PC-9 (cell line): ENCODE results near the gene CCDC91. TPM values are rescaled to one million over a fixed set of nuclear protein-coding genes. Genes with fewer than 3 reads are reported as not detected.

Experiments
- BruUV-seq: library from RNA; stranded (reverse); fragments of 400-500 nt; replicated peaks from 2 replicates; lab custom pipeline; 2021; lab: Mats Ljungman, UMichigan
- CTCF ChIA-PET: fragments of 300-600 bp; sonication (Branson Sonifier 250); formaldehyde crosslinking; loops from one replicate; lab custom pipeline; 2022; ENCODE audit warnings: antibody characterized with exemption; lab: Charles Lee
- POLR2A ChIA-PET: fragments of 300-600 bp; sonication (Branson Sonifier 250); formaldehyde crosslinking; loops from one replicate; lab custom pipeline; 2022; ENCODE audit warnings: antibody characterized with exemption; ENCODE audit not compliant: unreplicated experiment; lab: Charles Lee
- DNase-seq, 2 experiments: peaks; one replicate each; pipeline versions ENCODE4 v3.0.0 to v3.0.0-alpha.2; 2015 to 2022; ENCODE audit warnings: mixed read lengths in 1 of 2
- H2AFZ ChIP-seq: fragments of 200-600 bp; sonication (generic); 2 replicates; pipeline ENCODE4 v1.8.1; 2017; ENCODE audit warnings: antibody characterized with exemption
- H3F3A ChIP-seq: fragments of 200-600 bp; sonication (generic); 2 replicates; pipeline ENCODE4 v1.8.1; 2017; ENCODE audit warnings: antibody characterized with exemption, mild to moderate bottlenecking, low read depth; ENCODE audit not compliant: insufficient read depth
- H3K27ac ChIP-seq: fragments of 200-600 bp; sonication (generic); 2 replicates; pipeline ENCODE4 v1.6.1; 2016; ENCODE audit warnings: mixed run types
- H3K27me3 ChIP-seq: fragments of 200-600 bp; sonication (generic); 2 replicates; pipeline ENCODE4 v1.6.1; 2016; ENCODE audit warnings: low read depth, mixed run types; ENCODE audit not compliant: insufficient read depth
- H3K36me3 ChIP-seq: fragments of 200-600 bp; sonication (generic); 2 replicates; pipeline ENCODE4 v1.6.1; 2016; ENCODE audit warnings: low read depth, mixed run types
- H3K4me1 ChIP-seq: fragments of 200-600 bp; sonication (generic); replicated peaks from 2 replicates; pipeline ENCODE4 v1.6.1; 2016; ENCODE audit warnings: mixed run types; ENCODE audit not compliant: insufficient read depth
- H3K4me2 ChIP-seq: fragments of 200-600 bp; sonication (generic); 2 replicates; pipeline ENCODE4 v1.6.1; 2017; ENCODE audit warnings: mixed run types
- H3K4me3 ChIP-seq: fragments of 200-600 bp; sonication (generic); 2 replicates; pipeline ENCODE4 v1.6.1; 2016; ENCODE audit warnings: mixed run types
- H3K79me2 ChIP-seq: fragments of 200-600 bp; sonication (generic); 2 replicates; pipeline ENCODE4 v1.6.1; 2017; ENCODE audit warnings: low read depth, mixed run types
- H3K9me2 ChIP-seq: fragments of 200-600 bp; sonication (generic); 2 replicates; pipeline ENCODE4 v1.8.1; 2017; ENCODE audit warnings: mild to moderate bottlenecking; ENCODE audit not compliant: insufficient read depth
- H3K9me3 ChIP-seq: fragments of 200-600 bp; sonication (generic); 2 replicates; pipeline ENCODE4 v1.8.1; 2016; ENCODE audit warnings: low read depth; ENCODE audit not compliant: insufficient read depth
- H4K20me1 ChIP-seq: fragments of 200-600 bp; sonication (generic); 2 replicates; pipeline ENCODE4 v1.8.1; 2017; ENCODE audit not compliant: insufficient read depth
- CTCF ChIP-seq: fragments of 200-600 bp; sonication (generic); conservative IDR thresholded peaks from 2 replicates; pipeline ENCODE4 v1.6.1; 2017; ENCODE audit warnings: mixed run types, antibody characterized with exemption, mild to moderate bottlenecking, moderate library complexity
- EZH2 ChIP-seq: fragments of 200-600 bp; sonication (generic); IDR thresholded peaks from 2 replicates; pipeline ENCODE4 v1.8.0; 2017; ENCODE audit warnings: antibody characterized with exemption, low read depth
- intact Hi-C: fragments of 100-400 bp; cut with micrococcal nuclease; formaldehyde crosslinking; loops from one replicate; pipeline ENCODE4 v1.10.0; 2022; ENCODE audit not compliant: unreplicated experiment
- total RNA-seq: library from RNA; stranded (reverse); gene quantifications from 2 replicates; pipeline ENCODE4 v1.2.3, GENCODE V29; 2021

CCDC91 gene
- total RNA-seq, 1 experiment from 2014 or later = 38.9 TPM

- no peaks in the 10 kb centered on the region for H3K36me3 ChIP-seq
- no peak overlapping the region for H2AFZ ChIP-seq
- no TSS peak for BruUV-seq
- H3K27me3 ChIP-seq = no peaks in the 10 kb centered on the region
- CTCF ChIA-PET = no interaction called here
- no peak overlapping the region for H3K4me2 ChIP-seq
- TF ChIP-seq CTCF (no peak), EZH2 (no peak)
- no peak overlapping the region for H3K27ac ChIP-seq
- no peaks in the 10 kb centered on the region for H3F3A ChIP-seq
- intact Hi-C loops = no loop called here
- H3K79me2 ChIP-seq = no peaks in the 10 kb centered on the region
- DNase-seq = no peak
- no peaks in the 10 kb centered on the region for H3K4me1 ChIP-seq
- H4K20me1 ChIP-seq = no peaks in the 10 kb centered on the region
- H3K9me3 ChIP-seq = no peaks in the 10 kb centered on the region
- POLR2A ChIA-PET = no interaction called here
- no peak overlapping the region for H3K4me3 ChIP-seq
- H3K9me2 ChIP-seq = peaks cover 11% of the 10 kb centered on the region; the same call in 1 of the 2 replicates
These were observed 251.8 kb downstream of the CCDC91 start for GRCh38 chr12:28442101-28442500.

- TF ChIP-seq EZH2 = no peak
- TF ChIP-seq CTCF = no peak
- intact Hi-C loops = no loop called here
- no peak for DNase-seq
- Histone ChIP-seq H3K36me3 (no peaks in the 10 kb centered on the region), H3K4me2 (no peak overlapping the region), H3K4me3 (no peak overlapping the region), H3K4me1 (no peaks in the 10 kb centered on the region), H4K20me1 (no peaks in the 10 kb centered on the region), H3K79me2 (no peaks in the 10 kb centered on the region), H3K27ac (no peak overlapping the region), H3F3A (no peaks in the 10 kb centered on the region), H2AFZ (no peak overlapping the region), H3K9me3 (no peaks in the 10 kb centered on the region), H3K27me3 (no peaks in the 10 kb centered on the region), H3K9me2 (no peaks in the 10 kb centered on the region)
- ChIA-PET CTCF (no interaction called here), POLR2A (no interaction called here)
- BruUV-seq = no TSS peak
These were observed 253.1 kb downstream of the CCDC91 start for GRCh38 chr12:28443337-28443736.

DNA sequence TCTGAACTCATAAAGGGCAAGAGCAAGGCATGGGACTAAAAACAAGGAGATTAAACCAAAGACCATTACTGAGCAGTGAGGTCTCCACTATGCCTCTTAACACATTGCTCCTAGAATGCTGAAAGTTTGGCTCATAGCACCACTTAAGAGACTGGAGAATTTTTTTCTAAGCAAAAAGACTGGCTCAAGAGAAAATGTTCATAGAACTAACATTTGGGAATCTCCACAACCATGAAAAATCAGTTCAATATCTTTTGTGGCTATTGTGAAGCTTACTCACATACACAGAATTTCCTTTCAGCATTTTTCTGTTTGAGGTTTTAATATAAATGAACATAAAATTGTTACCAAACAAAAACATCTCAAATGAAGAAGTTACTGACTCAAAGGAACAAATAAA lies 255.8 kb downstream of the CCDC91 start:
- intact Hi-C loops = no loop called here
- CTCF ChIA-PET = no interaction called here
- H4K20me1 ChIP-seq = no peaks in the 10 kb centered on the region
- no peak overlapping the region for H2AFZ ChIP-seq
- no peak overlapping the region for H3K4me3 ChIP-seq
- POLR2A ChIA-PET = no interaction called here
- no peaks in the 10 kb centered on the region for H3K4me1 ChIP-seq
- no peak for DNase-seq
- no peaks in the 10 kb centered on the region for H3K9me2 ChIP-seq
- no peaks in the 10 kb centered on the region for H3K79me2 ChIP-seq
- BruUV-seq = no TSS peak
- H3K9me3 ChIP-seq = no peaks in the 10 kb centered on the region
- TF ChIP-seq CTCF (no peak), EZH2 (no peak)
- H3F3A ChIP-seq = no peaks in the 10 kb centered on the region
- H3K4me2 ChIP-seq = no peak overlapping the region
- H3K27me3 ChIP-seq = no peaks in the 10 kb centered on the region
- H3K36me3 ChIP-seq = no peaks in the 10 kb centered on the region
- no peak overlapping the region for H3K27ac ChIP-seq
